NOMO-1 treated with DMSO at 0.1 percent for 48 hours (cell line): ENCODE results near the gene ENO4.

Source experiments
- DNase-seq: peaks from one replicate; lab custom pipeline; 2025; ENCODE audit not compliant: unreplicated experiment; lab: John Stamatoyannopoulos, UW

Gene ENO4

GRCh38 chr10:116849248-116850057, at the start of gene ENO4:
TSS of gene ENO4 (plus strand) at chr10:116849499. CDS start at chr10:116849567, 68 bp downstream.
- DNase-seq, result no peak

- no peak for DNase-seq
Observed at GRCh38 chr10:116800286-116800929, 48.9 kb upstream of the ENO4 start.

- no peak for DNase-seq
Observed at GRCh38 chr10:116801658-116802057, 47.6 kb upstream of the ENO4 start.

- no peak for DNase-seq
Observed at GRCh38 chr10:116802474-116802873, 46.8 kb upstream of the ENO4 start.

- DNase-seq, result no peak
Observed at GRCh38 chr10:116802876-116803275, 46.4 kb upstream of the ENO4 start.

GRCh38 chr10:116803451-116804249, 45.6 kb upstream of the ENO4 start:
- DNase-seq, result no peak

- no peak for DNase-seq
Observed at GRCh38 chr10:116808706-116809105, 40.6 kb upstream of the ENO4 start.

- DNase-seq, result no peak
Observed at GRCh38 chr10:116809483-116810119, 39.7 kb upstream of the ENO4 start.

- no peak for DNase-seq
Observed at GRCh38 chr10:116810120-116810500, 39.2 kb upstream of the ENO4 start.

GRCh38 chr10:116810895-116811294, 38.4 kb upstream of the ENO4 start:
- DNase-seq, result no peak

- no peak for DNase-seq
Observed at GRCh38 chr10:116811691-116812090, 37.6 kb upstream of the ENO4 start.

GRCh38 chr10:116815641-116816415, 33.5 kb upstream of the ENO4 start:
- DNase-seq, result no peak

GRCh38 chr10:116817178-116817577, 32.1 kb upstream of the ENO4 start:
- no peak for DNase-seq

- no peak for DNase-seq
Observed at GRCh38 chr10:116817780-116818343, 31.4 kb upstream of the ENO4 start.

GRCh38 chr10:116819999-116820677, 29.2 kb upstream of the ENO4 start:
- no peak for DNase-seq

GRCh38 chr10:116825901-116826300, 23.4 kb upstream of the ENO4 start:
- no peak for DNase-seq

- no peak for DNase-seq
Observed at GRCh38 chr10:116826803-116827202, 22.5 kb upstream of the ENO4 start.

- no peak for DNase-seq
Observed at GRCh38 chr10:116827214-116827671, 22.1 kb upstream of the ENO4 start.

- DNase-seq, result no peak
Observed at GRCh38 chr10:116828116-116828515, 21.2 kb upstream of the ENO4 start.
